Activated effector memory CD4-positive, alpha-beta T cell treated with Interleukin-2 at 50 U/mL for 16 hours (primary cell): ENCODE results near the gene TRMT61A.
"Not testable (repeated sequence)": the region's sequence is repeated elsewhere in the genome, so short reads cannot be mapped to it uniquely, and the experiment has no call there.

ENCODE experiments used
- DNase-seq: peaks from one replicate; pipeline ENCODE4 v3.0.0-alpha.2; 2020

Gene TRMT61A

GRCh38 chr14:103523575-103523954 is 5.4 kb upstream of the TRMT61A start:
- no peak for DNase-seq

- no peak for DNase-seq
Observed at GRCh38 chr14:103524002-103524935, 4.7 kb upstream of the TRMT61A start.

GRCh38 chr14:103525430-103526246 is 3.4 kb upstream of the TRMT61A start:
- not testable (repeated sequence) for DNase-seq

GRCh38 chr14:103526247-103526913 is 2.6 kb upstream of the TRMT61A start:
- no peak for DNase-seq

GRCh38 chr14:103526914-103527248 is 2.1 kb upstream of the TRMT61A start:
- no peak for DNase-seq

GRCh38 chr14:103527408-103528145 is 1.4 kb upstream of the TRMT61A start:
- DNase-seq = no peak

- DNase-seq = no peak
Observed at GRCh38 chr14:103528146-103528586, 830 bp upstream of the TRMT61A start.

- DNase-seq = no peak
Observed at GRCh38 chr14:103529383-103530365, 678 bp downstream of the TRMT61A start.

- no peak for DNase-seq
Observed at GRCh38 chr14:103530390-103530789, 1.4 kb downstream of the TRMT61A start.

- DNase-seq = no peak
Observed at GRCh38 chr14:103530831-103531230, 1.8 kb downstream of the TRMT61A start.

- DNase-seq = no peak
Observed at GRCh38 chr14:103531421-103532215, 2.6 kb downstream of the TRMT61A start.

GRCh38 chr14:103532216-103533136 is 3.5 kb downstream of the TRMT61A start:
- DNase-seq = no peak

- no peak for DNase-seq
Observed at GRCh38 chr14:103533137-103533998, 4.4 kb downstream of the TRMT61A start.

GRCh38 chr14:103533999-103534575 is 5.1 kb downstream of the TRMT61A start:
- no peak for DNase-seq

- no peak for DNase-seq
Observed at GRCh38 chr14:103534576-103535061, 5.6 kb downstream of the TRMT61A start.

GRCh38 chr14:103535081-103535890 is 6.3 kb downstream of the TRMT61A start:
- DNase-seq = no peak
